ENCODE measurements around the gene SATB2.

DNA sequence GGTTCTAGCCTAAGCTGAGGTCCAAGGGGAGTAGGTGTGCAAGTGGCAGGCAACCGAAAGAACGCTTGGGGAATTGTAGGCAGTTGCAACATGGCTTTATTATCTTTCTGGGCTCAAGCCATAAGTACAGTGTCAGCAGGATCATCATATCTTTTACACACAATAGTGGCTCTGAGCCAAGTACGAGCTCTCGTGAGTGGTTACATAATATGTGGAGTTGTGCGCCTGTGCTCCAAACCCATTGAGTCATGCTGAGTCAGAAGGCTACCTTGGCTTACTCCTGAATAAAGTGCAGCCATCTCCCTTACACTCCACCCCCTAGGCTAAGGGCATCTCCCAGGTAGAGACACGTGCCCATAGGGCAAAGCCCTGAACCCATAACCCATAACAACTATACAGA, 233.9 kb downstream of the SATB2 start:
- TF ChIP-seq GATA3 (IDR thresholded peaks at IDR 0.05; ENCODE audit: low read depth, low read length), result no peak
- TF ChIP-seq GATA2 (IDR thresholded peaks at IDR 0.05; ENCODE audit: low read depth, low read length), result no peak

Data from SH-SY5Y (cell line).